Measurements from ENCODE around the gene PIK3CD.
"Not testable (repeated sequence)": the region's sequence is repeated elsewhere in the genome, so short reads cannot be mapped to it uniquely, and the experiment has no call there.

Gene PIK3CD

DNA sequence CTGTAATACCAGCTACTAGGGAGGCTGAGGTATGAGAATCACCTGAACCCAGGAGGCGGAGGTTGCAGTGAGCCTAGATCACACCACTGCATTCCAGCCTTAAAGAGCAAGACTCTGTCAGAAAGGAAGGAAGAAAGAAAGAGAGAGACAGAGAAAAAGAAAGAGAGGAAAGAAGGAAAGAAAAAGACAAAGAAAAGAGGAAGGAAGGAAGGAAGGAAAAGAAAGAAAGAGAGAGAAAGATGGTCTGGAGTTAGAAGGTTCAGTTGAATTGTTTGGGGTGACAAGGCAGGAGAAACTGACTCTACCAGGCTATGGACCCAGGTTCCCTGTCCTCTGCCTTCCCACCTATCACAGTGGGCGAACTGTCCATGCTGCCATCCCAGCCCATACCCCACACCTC is 27.4 kb upstream of the PIK3CD start:
- DNase-seq (ENCODE audit: low read depth) = no peak
- TF ChIP-seq, protein P1, sequence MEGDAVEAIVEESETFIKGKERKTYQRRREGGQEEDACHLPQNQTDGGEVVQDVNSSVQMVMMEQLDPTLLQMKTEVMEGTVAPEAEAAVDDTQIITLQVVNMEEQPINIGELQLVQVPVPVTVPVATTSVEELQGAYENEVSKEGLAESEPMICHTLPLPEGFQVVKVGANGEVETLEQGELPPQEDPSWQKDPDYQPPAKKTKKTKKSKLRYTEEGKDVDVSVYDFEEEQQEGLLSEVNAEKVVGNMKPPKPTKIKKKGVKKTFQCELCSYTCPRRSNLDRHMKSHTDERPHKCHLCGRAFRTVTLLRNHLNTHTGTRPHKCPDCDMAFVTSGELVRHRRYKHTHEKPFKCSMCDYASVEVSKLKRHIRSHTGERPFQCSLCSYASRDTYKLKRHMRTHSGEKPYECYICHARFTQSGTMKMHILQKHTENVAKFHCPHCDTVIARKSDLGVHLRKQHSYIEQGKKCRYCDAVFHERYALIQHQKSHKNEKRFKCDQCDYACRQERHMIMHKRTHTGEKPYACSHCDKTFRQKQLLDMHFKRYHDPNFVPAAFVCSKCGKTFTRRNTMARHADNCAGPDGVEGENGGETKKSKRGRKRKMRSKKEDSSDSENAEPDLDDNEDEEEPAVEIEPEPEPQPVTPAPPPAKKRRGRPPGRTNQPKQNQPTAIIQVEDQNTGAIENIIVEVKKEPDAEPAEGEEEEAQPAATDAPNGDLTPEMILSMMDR (IDR thresholded peaks at IDR 0.05; ENCODE audit: control insufficient read depth, extremely low read depth, insufficient read depth) = no peak
- no peak overlapping the region for H3K4me3 ChIP-seq (ENCODE audit: low read depth, low read length)

DNA sequence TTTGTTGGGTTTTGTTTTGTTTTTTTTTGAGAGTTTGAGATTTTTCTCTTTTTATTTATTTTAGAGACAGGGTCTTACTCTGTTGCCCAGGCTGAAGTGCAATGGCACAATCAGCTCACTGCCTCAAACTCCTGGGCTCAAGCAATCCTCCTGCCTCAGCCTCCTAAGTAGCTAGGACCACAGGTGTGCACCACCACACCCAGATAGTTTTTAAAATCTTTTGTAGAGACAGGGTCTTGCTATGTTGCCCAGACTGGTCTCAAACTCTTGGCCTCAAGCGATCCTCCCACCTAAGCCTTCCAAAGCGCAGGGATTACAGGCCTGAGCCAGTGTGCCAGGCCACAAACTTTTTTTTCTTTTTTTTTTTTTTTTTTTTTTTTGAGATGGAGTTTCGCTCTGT is 26.5 kb upstream of the PIK3CD start:
- DNase-seq (ENCODE audit: low read depth) = not testable (repeated sequence)

DNA sequence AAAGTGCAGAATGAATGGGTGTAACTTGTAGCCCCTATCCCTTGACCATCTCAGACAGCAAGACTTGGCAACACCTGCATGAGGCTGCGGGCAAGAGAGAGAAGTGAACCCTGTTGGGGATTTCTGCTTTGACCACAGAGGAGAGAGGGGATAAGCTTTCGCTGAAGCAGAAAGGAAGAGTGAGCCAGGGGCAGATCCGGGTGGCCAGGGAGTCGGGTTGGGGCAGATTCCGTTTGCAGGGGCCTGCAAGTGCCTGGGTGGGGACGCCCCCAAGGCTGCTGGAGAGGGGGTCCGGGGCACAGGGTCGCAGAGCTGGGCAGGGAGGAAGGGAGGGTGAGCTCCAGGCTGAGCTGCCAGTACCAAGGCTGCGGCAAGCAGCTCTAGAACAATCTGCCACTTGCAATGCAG is 25.3 kb upstream of the PIK3CD start:
- H3K4me3 ChIP-seq (ENCODE audit: low read depth, low read length) = peak overlapping the region; percentile 45; the same call in 1 of the 2 replicates

More for the DNA sequence above, 26.5 kb upstream of the PIK3CD start:
- H3K4me3 ChIP-seq (ENCODE audit: low read depth, low read length) = not testable (repeated sequence)

DNA sequence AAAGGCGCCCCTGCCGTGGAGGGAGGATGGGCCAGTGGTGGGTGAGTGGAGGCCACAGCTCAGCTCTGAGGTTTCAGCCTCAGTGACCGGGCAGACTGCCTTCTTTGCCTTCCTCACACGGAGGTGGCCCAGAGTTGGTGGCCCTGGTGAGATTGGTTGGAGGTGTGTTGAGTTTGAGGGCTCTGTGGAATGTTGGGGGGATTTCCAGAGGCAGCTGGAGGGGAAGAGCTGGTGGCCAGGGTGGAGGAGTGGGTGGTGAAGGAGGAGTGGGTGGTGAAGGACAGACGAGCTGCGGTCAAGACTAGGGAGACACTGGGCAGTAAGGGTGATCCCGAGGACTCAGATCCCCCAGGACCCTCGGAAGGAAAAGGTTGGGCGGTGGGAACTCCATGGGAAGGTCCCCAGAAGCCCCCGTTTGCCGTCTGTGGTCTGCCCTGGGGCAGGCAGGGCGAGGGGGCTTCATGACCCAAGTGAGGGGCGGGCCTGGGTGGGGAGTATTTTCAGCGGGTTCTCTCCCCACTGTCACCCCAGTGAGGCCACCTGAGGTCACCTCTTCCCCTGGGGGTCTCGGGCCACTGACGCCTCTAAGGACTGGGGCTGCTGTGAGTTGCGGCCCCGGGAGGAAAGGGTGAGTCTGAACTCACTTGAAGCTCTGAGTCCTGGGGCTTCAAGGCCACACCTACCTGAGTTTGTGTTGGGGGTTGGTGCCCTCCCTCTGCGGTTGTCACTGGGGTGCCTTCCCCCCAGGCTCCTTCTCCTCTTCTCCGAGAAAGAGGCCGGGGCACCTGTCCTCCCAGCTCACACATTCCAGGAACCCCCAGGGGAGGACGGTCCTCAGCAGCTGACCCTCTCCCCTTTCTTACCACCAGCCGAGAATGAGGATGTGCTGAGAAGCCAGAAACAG is 22.7 kb upstream of the PIK3CD start:
- H3K4me3 ChIP-seq (ENCODE audit: low read depth, low read length) = no peak overlapping the region
- no peak for DNase-seq (ENCODE audit: low read depth)

More for the DNA sequence above, 25.3 kb upstream of the PIK3CD start:
- TF ChIP-seq, protein P1 (IDR thresholded peaks at IDR 0.05; ENCODE audit: control insufficient read depth, extremely low read depth, insufficient read depth) = no peak
- no peak for DNase-seq (ENCODE audit: low read depth)

DNA sequence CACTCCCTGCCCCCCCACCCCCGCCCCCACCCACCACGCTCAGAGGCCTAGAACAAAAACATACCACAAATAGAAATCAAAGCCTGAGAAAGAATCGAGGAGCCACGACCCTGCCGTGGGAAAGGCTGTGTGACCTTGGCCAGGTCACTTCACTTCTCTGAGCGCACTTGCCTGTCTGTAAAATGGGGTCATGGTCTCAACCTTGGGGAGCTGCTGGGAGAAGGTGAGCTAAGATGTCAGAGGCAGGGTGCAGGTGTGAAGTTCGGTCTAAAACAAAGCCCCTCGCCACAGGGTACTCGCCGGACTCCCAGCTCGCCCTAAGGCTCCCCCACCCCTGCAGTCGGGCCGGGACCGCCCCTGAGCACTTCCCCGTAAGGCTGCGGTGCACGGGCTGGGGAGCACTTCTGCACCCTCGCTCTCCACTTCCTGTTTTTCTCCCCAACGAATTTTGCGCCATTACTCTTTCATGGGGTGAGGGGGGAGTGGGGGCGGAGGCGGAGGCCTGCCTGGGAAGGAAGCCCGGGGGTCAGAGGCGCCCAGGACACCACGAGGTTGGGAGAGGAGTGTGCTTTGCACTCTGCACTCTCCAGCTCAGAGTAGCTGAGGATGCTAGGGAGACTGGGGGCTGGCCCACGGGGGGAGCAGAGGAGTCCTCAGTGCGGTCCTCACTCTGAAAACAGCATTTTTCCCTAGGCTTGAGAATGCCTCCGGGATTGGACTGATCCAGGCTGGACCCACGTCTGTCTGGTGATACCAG is 21.9 kb upstream of the PIK3CD start:
- no peak for DNase-seq (ENCODE audit: low read depth)
- TF ChIP-seq, protein P1 (IDR thresholded peaks at IDR 0.05; ENCODE audit: control insufficient read depth, extremely low read depth, insufficient read depth) = no peak
- no peak overlapping the region for H3K4me3 ChIP-seq (ENCODE audit: low read depth, low read length)

More for the DNA sequence above, 22.7 kb upstream of the PIK3CD start:
- TF ChIP-seq, protein P1 (IDR thresholded peaks at IDR 0.05; ENCODE audit: control insufficient read depth, extremely low read depth, insufficient read depth) = no peak

DNA sequence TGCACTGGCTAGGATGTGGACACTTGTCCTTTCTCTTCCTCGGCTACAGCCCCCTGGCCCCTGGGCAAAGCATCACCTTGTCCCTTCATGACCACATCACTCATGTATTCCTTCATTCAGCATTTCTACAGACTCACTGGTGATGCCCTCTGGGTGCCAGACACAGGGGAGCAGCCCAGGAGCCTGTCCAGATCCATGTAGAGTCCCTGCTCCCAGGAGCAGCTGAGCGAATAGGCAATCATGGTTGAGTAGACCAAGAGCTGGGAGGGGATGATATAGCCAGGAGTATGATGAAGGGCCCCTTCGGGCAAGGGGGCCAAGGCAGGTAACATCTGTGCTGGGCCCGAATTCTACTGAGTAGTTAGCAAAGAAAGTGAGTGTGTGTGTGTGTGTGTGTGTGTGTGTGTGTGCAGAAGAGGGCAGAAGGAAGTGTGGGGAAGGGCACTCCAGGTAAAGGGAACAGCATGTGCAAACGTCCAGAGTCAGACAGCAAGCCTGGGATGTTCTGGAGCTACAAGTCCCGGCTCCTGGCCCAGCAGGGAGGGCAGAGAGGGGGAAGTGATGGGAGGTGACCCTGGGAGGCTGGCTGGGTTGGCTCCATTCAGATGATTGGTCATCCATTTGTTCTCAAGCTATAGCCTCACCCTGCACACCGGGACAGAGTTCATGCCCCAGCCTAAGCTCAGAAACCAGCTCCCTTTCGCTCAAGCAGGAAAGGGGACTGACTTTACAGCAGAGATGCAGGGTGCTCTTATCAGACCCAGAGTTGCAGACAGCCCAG is 21.0 kb upstream of the PIK3CD start:
- H3K4me3 ChIP-seq (ENCODE audit: low read depth, low read length) = no peak overlapping the region
- TF ChIP-seq, protein P1 (IDR thresholded peaks at IDR 0.05; ENCODE audit: control insufficient read depth, extremely low read depth, insufficient read depth) = no peak
- no peak for DNase-seq (ENCODE audit: low read depth)

Measured in LNCaP clone FGC (cell line).